Esophagus (tissue), 2 donors: ENCODE measurements around the gene RAD23A. TPM values are rescaled to one million over a fixed set of nuclear protein-coding genes. Genes with fewer than 3 reads are reported as not detected.

Experiments used
- H3K27ac ChIP-seq, 2 donors: one replicate each; pipeline ENCODE4 v1.5.1; 2013; ENCODE audit warnings: low read depth in 2 of 2, mild to moderate bottlenecking in 2 of 2, inconsistent platforms in 1 of 2, low read length in 1 of 2, moderate library complexity in 1 of 2
- H3K27me3 ChIP-seq, 2 donors: one replicate each; pipeline ENCODE4 v1.6.1; 2013; ENCODE audit warnings: low read length in 2 of 2, control low read depth in 1 of 2, mild to moderate bottlenecking in 1 of 2; ENCODE audit not compliant: insufficient read depth in 2 of 2, control insufficient read depth in 1 of 2
- H3K36me3 ChIP-seq, 2 donors: one replicate each; pipeline ENCODE4 v1.6.1; 2013; ENCODE audit warnings: low read length in 1 of 2; ENCODE audit not compliant: control insufficient read depth in 2 of 2, insufficient read depth in 2 of 2
- H3K4me1 ChIP-seq, 2 donors: one replicate each; pipeline ENCODE4 v1.6.1; 2013; ENCODE audit warnings: low read length in 1 of 2; ENCODE audit not compliant: control insufficient read depth in 2 of 2, insufficient read depth in 2 of 2
- H3K4me3 ChIP-seq, 2 donors: one replicate each; pipeline ENCODE4 v1.5.1; 2013; ENCODE audit warnings: low read length in 2 of 2, mild to moderate bottlenecking in 2 of 2, low read depth in 1 of 2, moderate library complexity in 1 of 2
- H3K9me3 ChIP-seq, 2 donors: one replicate each; pipeline ENCODE4 v1.6.1; 2013; ENCODE audit warnings: mild to moderate bottlenecking in 2 of 2, low read depth in 1 of 2, low read length in 1 of 2, moderate library complexity in 1 of 2; ENCODE audit not compliant: control insufficient read depth in 2 of 2, insufficient read depth in 1 of 2
- WGBS, 2 donors: extraction: QIAGEN DNeasy Blood & Tissue Kit; methylation state at CpG; one replicate each; pipeline ENCODE4 v1.1.7; 2013; 5-methylcytosine and 5-hydroxymethylcytosine counted together
- polyA plus RNA-seq, 2 donors: library from polyadenylated mRNA; stranded (reverse); fragments of 200-250 nt; gene quantifications; one replicate each; pipeline ENCODE4 v1.2.3, GENCODE V29; 2013
- donor health status: healthy with polysubstance abuse.
- donor health status: Bipolar disorder and iron deficiency.

RAD23A gene
- polyA plus RNA-seq, 2 donors: 73.9 to 81.0 TPM

GRCh38 chr19:12921047-12921446 lies 24.6 kb upstream of the RAD23A start:
- Histone ChIP-seq H3K4me3 (no peak overlapping the region), H3K27ac (no peak overlapping the region), H3K36me3 (peaks cover 15 to 24% of the 10 kb centered on the region in 2 donors), H3K4me1 (peaks cover 0 to 3% of the 10 kb centered on the region in 2 donors), H3K9me3 (no peaks in the 10 kb centered on the region), H3K27me3 (no peaks in the 10 kb centered on the region)
- WGBS, 2 donors: 55 to 64% methylated on average over 3 of the region's 3 CpGs

- Histone ChIP-seq H3K27me3 (no peaks in the 10 kb centered on the region), H3K4me3 (no peak overlapping the region), H3K9me3 (no peaks in the 10 kb centered on the region), H3K27ac (no peak overlapping the region), H3K4me1 (peaks cover 0 to 3% of the 10 kb centered on the region in 2 donors), H3K36me3 (peaks cover 15 to 36% of the 10 kb centered on the region in 2 donors)
- 99% methylated on average over 4 of the region's 4 CpGs for WGBS, 2 donors
Measured at GRCh38 chr19:12922959-12923358, 22.7 kb upstream of the RAD23A start.

- Histone ChIP-seq H3K27ac (no peak overlapping the region), H3K4me3 (no peak overlapping the region), H3K4me1 (no peaks in the 10 kb centered on the region), H3K9me3 (no peaks in the 10 kb centered on the region), H3K36me3 (peaks cover 27 to 45% of the 10 kb centered on the region in 2 donors), H3K27me3 (no peaks in the 10 kb centered on the region)
- 97 to 98% methylated on average over 29 of the region's 29 CpGs for WGBS, 2 donors
Measured at GRCh38 chr19:12924621-12925310, 20.9 kb upstream of the RAD23A start.

- peaks cover 14 to 29% of the 10 kb centered on the region in 2 donors for H3K36me3 ChIP-seq
- whole genome bisulfite sequencing, 2 donors: 92 to 93% methylated on average over 19 of the region's 19 CpGs
- H3K27ac ChIP-seq: no peak overlapping the region
Measured at GRCh38 chr19:12930002-12930645, 15.5 kb upstream of the RAD23A start.

GRCh38 chr19:12932392-12933286 lies 13.0 kb upstream of the RAD23A start:
- Histone ChIP-seq H3K9me3 (no peaks in the 10 kb centered on the region), H3K36me3 (peaks cover 14 to 17% of the 10 kb centered on the region in 2 donors), H3K27ac (peak overlapping the region; percentile 8 to 60), H3K27me3 (no peaks in the 10 kb centered on the region), H3K4me1 (peaks cover 4 to 12% of the 10 kb centered on the region in 2 donors), H3K4me3 (peak overlapping the region; percentile 95 to 97)
- 30 to 32% methylated on average over 16 of the region's 16 CpGs for WGBS, 2 donors

More at GRCh38 chr19:12930002-12930645, 15.5 kb upstream of the RAD23A start:
- no peaks in the 10 kb centered on the region for H3K27me3 ChIP-seq
- no peaks in the 10 kb centered on the region for H3K9me3 ChIP-seq
- peaks cover 4 to 9% of the 10 kb centered on the region in 2 donors for H3K4me1 ChIP-seq
- no peak overlapping the region for H3K4me3 ChIP-seq

- H3K4me3 ChIP-seq: peak within 1 kb of the TSS; percentile 95 to 97
- H3K27me3 ChIP-seq: no peaks in the 10 kb centered on the region
- peaks cover 4 to 15% of the 10 kb centered on the region in 2 donors for H3K4me1 ChIP-seq
- WGBS, 2 donors: 2 to 3% methylated on average over 46 to 51 of the region's 51 CpGs
- no peaks in the 10 kb centered on the region for H3K9me3 ChIP-seq
- peaks cover 13% of the 10 kb centered on the region in 2 donors for H3K36me3 ChIP-seq
- peak within 1 kb of the TSS; percentile 61 to 77 for H3K27ac ChIP-seq
Measured at GRCh38 chr19:12933287-12934072, 12.2 kb upstream of the RAD23A start, which contains the start of gene FARSA. Gene FARSA (minus strand): TSS chr19:12933711. CDS start chr19:12933696, 15 bp downstream.

GRCh38 chr19:12935071-12935470 lies 10.6 kb upstream of the RAD23A start:
- H3K36me3 ChIP-seq: peaks cover 2 to 8% of the 10 kb centered on the region in 2 donors
- no peak overlapping the region for H3K27ac ChIP-seq
- WGBS, 2 donors: 92 to 94% methylated on average over 10 of the region's 10 CpGs
- peaks cover 7 to 18% of the 10 kb centered on the region in 2 donors for H3K4me1 ChIP-seq
- H3K27me3 ChIP-seq: no peaks in the 10 kb centered on the region
- no peaks in the 10 kb centered on the region for H3K9me3 ChIP-seq
- H3K4me3 ChIP-seq: no peak overlapping the region

GRCh38 chr19:12936582-12936981 lies 9.1 kb upstream of the RAD23A start:
- Histone ChIP-seq H3K4me1 (peaks cover 7 to 22% of the 10 kb centered on the region in 2 donors), H3K36me3 (peaks cover 2 to 14% of the 10 kb centered on the region in 2 donors), H3K9me3 (no peaks in the 10 kb centered on the region), H3K4me3 (no peak overlapping the region), H3K27me3 (no peaks in the 10 kb centered on the region), H3K27ac (no peak overlapping the region)
- WGBS, 2 donors: 62 to 73% methylated on average over 7 of the region's 7 CpGs
